DMS53 treated with DMSO at 0.1 percent for 48 hours (cell line): ENCODE results near the gene IZUMO4.
A peak's percentile ranks its signal among the peaks of the same experiment; 100 is the strongest.
"Not testable (repeated sequence)": the region's sequence is repeated elsewhere in the genome, so short reads cannot be mapped to it uniquely, and the experiment has no call there.

Experiments used
- DNase-seq: peaks from one replicate; lab custom pipeline; 2025; ENCODE audit not compliant: unreplicated experiment; lab: John Stamatoyannopoulos, UW

Gene IZUMO4

DNA sequence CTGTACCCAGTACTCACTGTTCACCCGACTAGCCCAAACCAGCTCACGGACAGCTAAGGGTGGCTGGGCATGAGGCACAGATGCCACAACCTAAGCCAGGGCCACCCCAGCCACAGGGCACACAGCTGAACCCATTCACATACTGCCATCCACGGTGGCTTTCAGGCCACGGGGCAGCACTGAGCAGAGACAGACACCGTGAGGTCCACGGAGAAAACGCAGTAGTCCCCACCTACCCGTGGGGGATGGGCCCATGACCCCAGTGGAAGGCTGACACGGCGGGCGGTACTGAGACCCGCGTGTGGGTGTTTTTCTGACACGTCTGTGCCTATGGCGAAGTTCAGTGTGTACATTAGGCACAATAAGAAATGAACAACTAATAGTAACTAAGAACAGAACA is 25.5 kb downstream of the IZUMO4 start:
- DNase-seq, result no peak

DNA sequence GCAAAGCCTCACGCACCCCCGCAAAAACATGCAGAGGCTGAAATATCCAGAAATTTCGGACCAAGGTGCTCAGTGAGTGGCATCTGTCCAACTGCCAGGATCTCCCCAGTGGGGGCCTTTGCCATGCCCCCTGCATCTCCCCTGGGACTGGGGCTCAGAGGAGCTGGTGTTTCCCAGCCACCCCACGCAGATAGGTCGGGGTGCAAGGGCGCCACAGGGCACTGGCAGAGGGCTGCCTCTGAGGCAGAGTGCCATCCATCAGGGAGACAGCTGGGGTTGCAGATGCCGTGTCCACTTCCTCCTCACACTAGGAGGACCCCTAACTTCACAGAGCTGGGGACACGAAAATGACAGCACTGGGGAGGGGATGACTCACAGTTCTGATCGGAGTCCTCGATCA is 26.3 kb downstream of the IZUMO4 start:
- no peak for DNase-seq

DNA sequence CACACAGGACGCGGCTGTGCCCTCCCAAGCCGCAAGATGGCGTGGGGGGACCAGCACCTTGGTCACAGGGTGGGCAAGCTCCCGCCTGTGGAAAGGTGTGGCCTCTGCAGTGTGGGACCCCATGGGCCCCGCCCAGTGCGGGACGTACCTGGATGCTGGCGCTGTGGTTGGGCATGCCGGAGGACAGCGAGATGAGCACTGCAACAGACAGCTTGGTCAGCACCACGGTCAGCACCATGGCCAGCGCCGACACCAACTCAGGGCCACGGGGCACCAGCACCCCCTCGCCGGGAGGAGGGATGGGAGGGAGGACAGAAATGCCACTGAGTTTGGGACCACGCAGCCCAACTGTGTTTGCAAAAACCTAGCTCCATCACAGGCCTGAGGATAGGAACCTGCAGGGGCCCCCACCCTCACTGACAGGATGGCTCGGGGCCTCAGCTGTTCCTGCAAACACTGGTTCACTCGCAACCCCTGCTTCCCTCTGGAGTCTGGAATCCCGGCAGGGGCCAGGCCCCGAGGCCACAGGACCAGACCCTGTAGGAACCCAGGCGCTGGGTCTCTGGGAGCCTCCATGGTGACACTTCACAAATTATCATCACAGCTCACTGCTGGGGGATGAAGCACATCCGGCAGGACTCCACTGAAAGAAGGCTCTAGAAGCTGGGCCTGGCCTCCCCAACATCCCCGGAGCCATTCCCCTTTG is 27.1 kb downstream of the IZUMO4 start:
- DNase-seq, result no peak

GRCh38 chr19:2126879-2127518 is 30.3 kb downstream of the IZUMO4 start:
- no peak for DNase-seq

DNA sequence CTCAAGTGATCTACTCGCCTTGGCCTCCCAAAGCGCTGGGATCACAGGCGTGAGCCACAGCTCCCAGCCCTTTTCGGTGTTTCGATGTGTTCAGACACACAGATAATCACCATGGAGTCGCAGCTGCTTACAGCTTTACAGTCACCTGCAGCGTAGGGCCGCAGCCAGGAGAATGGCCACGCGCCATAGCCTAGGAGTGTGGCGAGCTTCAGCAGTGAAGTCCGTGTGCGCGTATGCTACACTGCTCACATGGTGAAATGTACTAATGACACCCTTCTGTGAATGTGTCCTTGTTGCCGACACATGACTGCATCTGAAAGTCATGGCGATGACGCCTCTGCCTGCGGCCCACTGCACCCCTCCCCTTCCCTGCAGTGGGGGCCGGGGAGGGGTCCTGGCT is 31.0 kb downstream of the IZUMO4 start:
- DNase-seq, result no peak

- DNase-seq, result not testable (repeated sequence)
These were observed 31.5 kb downstream of the IZUMO4 start for GRCh38 chr19:2128252-2128651.

GRCh38 chr19:2129022-2129421 is 32.3 kb downstream of the IZUMO4 start:
- DNase-seq, result no peak

DNA sequence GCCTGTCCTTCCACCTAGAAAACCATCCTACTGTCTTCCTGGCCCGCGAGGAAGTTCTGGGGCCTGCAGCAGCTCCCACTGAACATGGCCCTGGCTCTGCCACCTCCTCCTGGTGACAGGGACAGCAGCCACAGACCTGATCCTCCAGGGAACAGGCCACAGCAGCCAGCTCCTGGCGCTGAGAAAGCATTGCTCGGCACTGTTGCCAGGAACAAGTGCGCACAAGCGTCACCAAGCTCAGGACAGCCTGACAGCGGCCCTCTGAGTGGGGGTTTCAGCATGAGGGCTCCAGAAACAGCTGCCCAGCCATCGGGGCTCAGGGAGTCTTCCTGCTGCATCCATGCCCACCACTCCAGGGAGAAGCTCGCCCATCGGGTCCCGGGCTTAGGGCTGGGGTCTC is 32.8 kb downstream of the IZUMO4 start:
- DNase-seq, result no peak

DNA sequence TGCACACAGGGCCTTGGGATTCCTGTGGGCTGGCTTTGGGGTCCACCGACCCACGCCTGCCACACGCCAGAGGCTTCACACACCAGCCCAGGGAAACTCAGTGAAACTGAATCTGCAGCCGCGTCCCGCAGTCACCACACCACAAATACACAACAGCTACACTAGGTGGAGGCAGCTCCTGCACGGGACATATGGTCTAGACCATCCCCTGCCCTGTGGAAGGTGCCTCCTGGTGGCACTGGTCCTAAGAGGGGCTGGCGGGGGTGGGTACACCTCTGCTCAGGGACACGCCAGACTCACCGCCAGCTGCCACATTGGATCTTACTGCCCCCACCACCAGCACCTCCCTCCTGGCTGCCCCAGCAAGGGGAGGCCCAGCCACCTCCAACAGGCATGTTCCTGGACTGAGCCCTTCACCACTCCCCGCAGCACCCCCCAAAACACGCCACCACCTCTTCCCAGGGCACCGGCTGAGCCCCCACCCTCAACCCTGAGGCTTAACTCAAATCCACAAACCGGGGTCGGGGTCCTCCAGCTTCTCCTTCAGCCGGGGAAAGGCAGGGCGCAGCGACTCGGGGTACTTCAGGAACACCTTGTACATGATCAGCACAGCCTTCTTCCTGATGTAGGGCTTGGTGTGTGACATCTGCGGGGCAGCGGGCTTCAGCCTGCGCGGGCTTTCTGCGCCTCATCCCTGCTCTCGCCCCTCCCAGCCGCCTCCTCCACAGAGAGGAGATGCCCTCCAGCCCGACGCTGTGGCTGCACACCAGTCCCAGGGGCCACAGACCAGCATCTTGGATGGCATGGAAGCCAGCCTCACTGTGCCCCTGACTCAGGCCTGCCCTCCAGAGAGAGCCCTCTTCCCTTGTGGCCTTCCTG is 33.4 kb downstream of the IZUMO4 start:
- no peak for DNase-seq

GRCh38 chr19:2131012-2131975 is 34.6 kb downstream of the IZUMO4 start:
- not testable (repeated sequence) for DNase-seq

- DNase-seq, result no peak
These were observed 35.5 kb downstream of the IZUMO4 start for GRCh38 chr19:2132191-2132590.

DNA sequence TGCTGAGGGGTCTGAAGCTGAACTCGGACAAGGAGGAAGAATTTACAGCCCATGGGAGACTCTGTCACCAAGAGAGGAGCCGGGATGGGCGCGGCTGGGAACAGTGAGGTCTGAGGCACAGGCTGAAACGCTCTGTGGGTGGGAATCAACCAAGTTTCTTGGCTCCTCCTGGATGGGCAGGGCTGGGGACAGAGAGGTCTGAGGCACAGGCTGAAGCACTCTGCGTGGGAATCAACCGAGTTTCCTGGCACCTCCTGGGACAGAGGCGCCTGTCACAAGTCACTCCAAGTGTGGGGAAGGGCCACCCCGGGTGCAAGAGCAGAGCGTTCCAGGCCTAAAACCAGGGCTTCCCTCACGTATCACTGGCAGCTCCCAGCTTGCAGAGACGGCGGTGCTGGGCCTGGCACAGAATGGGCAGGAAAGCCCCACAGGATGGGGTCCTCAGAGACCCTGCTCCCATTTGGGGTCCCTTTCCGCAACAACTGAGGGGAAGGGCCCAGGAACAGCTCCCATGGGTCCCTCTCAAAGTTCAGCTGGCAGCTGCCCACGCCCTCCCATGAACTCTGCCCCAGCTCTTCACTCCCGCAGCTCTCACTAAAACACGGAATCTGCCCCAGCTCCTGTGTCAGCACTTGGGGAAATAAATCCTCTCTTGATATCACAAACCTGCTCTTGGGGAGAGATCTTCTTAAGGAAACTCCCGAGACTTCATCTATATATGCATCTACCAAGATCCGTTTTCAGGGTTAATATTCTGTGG is 36.2 kb downstream of the IZUMO4 start:
- DNase-seq, result no peak

DNA sequence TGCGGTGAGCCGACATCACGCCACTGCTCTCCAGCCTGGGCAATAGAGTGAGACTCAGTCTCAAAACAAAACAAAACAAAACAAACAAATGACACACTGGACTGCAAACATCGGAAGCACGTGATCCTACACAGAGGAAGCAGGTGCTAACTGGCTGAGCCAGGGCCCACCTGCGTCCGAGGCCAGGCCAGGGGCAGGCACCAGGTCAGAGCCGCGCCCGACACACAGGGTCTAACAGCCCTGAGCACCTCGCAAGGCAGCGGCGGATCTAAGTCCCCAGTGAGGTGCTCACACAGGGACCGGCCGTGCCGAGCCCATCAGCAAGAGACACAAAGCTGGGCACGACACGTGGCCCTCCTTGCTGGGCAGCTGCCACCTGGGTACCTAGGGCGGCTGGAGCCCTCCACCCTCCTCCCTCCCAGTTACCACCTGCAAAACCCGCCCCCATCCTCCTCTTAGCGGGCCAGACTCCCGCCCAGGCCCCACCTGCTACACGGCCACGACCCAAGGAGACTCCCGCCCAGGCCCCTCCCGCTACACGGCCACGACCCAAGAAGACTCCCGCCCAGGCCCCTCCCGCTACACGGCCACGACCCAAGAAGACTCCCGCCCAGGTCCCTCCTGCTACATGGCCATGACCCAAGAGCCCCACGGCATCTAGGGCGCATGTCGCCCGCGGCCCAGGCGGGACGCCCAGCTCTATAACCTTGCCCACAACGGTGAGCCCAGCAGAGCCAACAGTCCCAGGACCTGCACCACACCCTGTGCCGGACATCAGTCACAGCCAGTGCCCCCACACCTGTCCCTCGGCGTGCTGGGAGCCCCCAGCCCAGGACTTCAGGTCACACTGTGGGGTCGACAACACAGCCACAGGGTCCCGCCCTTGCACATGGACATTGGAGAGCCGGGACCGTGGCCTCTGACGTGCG is 39.0 kb downstream of the IZUMO4 start:
- peak; percentile 84 for DNase-seq

DNA sequence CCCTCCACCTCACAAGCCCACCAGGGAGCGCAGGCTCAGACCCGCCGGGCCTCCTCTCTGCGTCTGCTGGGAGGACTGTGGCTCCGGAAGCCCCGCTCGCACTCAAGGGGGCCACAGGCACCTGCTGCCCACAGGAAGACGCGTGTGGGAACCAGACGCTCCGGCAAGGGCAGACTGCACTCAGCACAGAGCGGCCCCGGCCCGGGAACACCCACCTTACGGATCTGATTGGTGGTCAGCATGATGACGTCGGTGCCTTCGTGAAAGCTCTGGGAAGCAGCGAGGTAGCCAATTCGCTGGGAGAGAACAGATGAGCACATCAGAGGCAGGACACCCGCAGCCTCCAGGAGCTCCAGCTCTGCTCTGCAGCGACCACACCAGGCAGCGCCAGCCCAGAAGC is 40.1 kb downstream of the IZUMO4 start:
- no peak for DNase-seq

DNA sequence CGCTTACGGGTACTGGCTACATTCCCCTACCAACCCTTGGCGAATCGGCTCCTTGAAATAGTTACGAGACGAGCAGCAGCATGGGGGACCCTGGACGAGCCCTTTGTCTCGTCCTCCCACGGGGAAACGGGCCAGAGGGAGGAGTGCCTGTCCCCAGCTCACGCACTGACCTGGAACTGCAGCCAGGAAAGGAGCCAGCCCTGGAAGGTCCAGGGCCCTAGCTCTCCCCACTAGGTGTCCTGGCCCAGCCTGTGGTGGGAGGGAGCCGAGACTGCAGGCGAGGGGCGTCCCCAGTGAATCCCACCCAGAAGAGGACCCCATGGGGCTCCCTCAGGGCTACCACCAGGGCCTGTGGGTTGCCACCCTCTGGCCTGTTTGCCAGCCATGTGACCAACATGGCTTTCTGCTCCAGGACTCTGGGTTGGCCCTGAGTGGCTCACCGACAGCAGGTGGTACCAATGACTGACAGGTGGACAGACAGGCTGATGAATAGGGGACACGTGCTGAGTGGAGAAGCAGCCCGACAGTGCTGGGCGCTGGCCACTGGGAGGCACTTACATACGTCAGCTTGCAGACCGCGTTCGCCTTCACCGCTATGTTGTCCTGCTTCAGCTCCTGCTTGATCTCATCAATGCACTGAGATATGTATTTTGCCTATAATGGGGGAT is 41.5 kb downstream of the IZUMO4 start:
- no peak for DNase-seq

DNA sequence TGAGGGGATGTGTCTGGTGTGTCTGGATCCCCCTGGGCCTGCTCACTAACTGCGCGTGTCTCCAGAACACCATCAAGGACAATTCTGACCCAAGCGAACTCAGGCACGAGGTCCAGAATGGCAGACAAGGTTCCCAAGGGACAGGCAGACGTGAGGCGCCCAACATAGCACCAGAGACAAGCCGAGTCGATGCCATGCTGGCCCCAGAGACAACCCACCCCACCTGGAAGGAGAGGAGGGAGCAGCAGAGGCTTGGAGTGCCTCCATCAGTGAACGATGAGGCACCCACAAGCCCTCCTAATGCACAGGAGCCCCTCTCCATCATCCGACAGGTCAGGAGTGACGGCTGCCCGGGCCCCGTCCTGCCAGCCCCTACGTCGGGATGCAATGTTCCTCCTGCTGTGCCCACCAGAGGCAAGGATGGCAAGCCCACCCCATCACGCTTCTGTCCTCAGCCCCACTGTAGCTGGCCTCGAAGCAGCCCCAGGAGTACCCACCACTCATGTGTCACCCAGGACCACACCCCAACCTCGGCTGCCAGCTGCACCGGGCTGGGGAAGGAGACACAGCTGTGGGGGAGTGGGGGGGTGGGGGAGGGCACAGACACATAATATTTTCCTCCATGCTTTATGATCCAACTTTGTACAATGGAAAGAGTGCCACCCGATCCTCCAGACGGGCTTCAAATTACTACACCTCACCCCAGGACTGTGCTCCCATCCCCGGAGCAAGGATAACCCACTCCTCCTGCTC is 42.8 kb downstream of the IZUMO4 start:
- no peak for DNase-seq

DNA sequence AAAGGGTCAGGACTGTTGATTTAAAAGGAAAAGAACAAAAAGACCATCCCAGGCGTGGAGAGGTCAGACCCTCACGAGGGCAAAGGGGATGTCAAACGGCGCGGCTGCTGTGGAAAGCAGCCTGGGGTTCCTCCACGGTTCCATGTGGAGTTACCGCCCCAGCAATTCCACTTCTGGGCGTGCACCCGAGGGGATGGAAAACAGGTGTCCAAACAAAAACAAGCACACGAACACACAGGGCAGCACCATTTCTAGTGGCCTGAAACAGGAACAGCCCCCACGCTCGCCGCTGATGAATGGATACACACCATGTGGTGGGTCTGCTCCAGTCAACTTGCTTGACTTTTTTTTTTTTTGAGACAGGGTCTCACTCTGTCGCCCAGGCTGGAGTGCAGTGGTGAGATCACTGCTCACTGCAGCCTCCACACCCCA is 43.4 kb downstream of the IZUMO4 start:
- DNase-seq, result no peak
